ENCODE measurements around the gene ETFRF1. TPM values are rescaled to one million over a fixed set of nuclear protein-coding genes. Genes with fewer than 3 reads are reported as not detected.

ETFRF1 gene
- total RNA-seq, 1 experiment from 2014 or later: 5.9 TPM

DNA sequence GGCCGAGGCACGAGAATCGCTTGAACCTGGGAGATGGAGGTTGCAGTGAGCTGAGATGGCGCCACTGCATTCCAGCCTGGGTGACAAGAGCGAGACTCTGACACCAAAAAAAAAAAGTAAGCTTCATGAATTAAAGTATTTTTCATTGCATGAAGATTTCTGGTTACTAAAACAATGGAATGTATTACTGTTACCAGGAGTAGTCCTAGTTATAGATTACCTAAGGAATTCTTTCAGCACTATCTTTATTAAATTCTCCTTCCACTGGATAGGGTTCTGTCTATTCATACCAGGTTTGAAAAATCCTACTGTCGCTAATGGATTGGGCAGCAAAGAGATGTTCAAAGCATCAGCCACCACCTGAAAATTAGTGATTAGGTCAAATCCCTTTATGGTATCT is 12.4 kb downstream of the ETFRF1 start (continued):
- no peak for TF ChIP-seq NFATC4 (CRISPR knock-in tag; IDR thresholded peaks at IDR 0.05)
- no peak for TF ChIP-seq ZNF317 (CRISPR knock-in tag; IDR thresholded peaks at IDR 0.05; ENCODE audit: borderline replicate concordance, low read depth)
- no peak for TF ChIP-seq IRF2 (CRISPR knock-in tag; IDR thresholded peaks at IDR 0.05; ENCODE audit: borderline replicate concordance, low read depth)
- TF ChIP-seq, protein P1, sequence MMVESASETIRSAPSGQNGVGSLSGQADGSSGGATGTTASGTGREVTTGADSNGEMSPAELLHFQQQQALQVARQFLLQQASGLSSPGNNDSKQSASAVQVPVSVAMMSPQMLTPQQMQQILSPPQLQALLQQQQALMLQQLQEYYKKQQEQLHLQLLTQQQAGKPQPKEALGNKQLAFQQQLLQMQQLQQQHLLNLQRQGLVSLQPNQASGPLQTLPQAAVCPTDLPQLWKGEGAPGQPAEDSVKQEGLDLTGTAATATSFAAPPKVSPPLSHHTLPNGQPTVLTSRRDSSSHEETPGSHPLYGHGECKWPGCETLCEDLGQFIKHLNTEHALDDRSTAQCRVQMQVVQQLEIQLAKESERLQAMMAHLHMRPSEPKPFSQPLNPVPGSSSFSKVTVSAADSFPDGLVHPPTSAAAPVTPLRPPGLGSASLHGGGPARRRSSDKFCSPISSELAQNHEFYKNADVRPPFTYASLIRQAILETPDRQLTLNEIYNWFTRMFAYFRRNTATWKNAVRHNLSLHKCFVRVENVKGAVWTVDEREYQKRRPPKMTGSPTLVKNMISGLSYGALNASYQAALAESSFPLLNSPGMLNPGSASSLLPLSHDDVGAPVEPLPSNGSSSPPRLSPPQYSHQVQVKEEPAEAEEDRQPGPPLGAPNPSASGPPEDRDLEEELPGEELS (CRISPR knock-in tag; IDR thresholded peaks at IDR 0.05): no peak
- TF ChIP-seq, protein P2, sequence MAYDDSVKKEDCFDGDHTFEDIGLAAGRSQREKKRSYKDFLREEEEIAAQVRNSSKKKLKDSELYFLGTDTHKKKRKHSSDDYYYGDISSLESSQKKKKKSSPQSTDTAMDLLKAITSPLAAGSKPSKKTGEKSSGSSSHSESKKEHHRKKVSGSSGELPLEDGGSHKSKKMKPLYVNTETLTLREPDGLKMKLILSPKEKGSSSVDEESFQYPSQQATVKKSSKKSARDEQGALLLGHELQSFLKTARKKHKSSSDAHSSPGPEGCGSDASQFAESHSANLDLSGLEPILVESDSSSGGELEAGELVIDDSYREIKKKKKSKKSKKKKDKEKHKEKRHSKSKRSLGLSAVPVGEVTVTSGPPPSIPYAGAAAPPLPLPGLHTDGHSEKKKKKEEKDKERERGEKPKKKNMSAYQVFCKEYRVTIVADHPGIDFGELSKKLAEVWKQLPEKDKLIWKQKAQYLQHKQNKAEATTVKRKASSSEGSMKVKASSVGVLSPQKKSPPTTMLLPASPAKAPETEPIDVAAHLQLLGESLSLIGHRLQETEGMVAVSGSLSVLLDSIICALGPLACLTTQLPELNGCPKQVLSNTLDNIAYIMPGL (CRISPR knock-in tag; IDR thresholded peaks at IDR 0.05): no peak
- TF ChIP-seq CREM (CRISPR knock-in tag; IDR thresholded peaks at IDR 0.05): no peak

DNA sequence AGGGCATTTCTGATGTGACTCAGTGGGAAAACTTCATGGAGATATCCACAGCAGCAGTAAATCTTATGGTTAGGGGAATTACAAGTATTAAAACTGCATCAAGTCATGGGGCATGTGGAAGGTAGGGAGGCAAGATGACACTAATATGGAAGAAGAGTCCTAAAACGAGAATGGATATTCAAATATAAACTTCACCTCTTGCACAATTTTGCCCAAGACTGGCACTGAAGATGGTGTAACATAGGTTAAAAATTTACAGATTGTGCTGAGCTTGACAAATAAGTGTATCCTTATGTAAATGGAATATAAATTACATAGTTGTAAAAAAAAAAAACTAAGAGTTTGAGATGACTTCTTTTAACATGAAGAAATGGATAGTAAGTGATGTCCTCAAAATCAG is 12.8 kb downstream of the ETFRF1 start:
- H3K36me3 Mint-ChIP-seq: peaks cover 17% of the 10 kb centered on the region
- H3K4me1 Mint-ChIP-seq: no peaks in the 10 kb centered on the region
- no peaks in the 10 kb centered on the region for H3K9me3 Mint-ChIP-seq
- TF ChIP-seq, protein P3, sequence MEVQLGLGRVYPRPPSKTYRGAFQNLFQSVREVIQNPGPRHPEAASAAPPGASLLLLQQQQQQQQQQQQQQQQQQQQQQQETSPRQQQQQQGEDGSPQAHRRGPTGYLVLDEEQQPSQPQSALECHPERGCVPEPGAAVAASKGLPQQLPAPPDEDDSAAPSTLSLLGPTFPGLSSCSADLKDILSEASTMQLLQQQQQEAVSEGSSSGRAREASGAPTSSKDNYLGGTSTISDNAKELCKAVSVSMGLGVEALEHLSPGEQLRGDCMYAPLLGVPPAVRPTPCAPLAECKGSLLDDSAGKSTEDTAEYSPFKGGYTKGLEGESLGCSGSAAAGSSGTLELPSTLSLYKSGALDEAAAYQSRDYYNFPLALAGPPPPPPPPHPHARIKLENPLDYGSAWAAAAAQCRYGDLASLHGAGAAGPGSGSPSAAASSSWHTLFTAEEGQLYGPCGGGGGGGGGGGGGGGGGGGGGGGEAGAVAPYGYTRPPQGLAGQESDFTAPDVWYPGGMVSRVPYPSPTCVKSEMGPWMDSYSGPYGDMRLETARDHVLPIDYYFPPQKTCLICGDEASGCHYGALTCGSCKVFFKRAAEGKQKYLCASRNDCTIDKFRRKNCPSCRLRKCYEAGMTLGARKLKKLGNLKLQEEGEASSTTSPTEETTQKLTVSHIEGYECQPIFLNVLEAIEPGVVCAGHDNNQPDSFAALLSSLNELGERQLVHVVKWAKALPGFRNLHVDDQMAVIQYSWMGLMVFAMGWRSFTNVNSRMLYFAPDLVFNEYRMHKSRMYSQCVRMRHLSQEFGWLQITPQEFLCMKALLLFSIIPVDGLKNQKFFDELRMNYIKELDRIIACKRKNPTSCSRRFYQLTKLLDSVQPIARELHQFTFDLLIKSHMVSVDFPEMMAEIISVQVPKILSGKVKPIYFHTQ (CRISPR knock-in tag; IDR thresholded peaks at IDR 0.05): no peak
- TF ChIP-seq, protein P4, sequence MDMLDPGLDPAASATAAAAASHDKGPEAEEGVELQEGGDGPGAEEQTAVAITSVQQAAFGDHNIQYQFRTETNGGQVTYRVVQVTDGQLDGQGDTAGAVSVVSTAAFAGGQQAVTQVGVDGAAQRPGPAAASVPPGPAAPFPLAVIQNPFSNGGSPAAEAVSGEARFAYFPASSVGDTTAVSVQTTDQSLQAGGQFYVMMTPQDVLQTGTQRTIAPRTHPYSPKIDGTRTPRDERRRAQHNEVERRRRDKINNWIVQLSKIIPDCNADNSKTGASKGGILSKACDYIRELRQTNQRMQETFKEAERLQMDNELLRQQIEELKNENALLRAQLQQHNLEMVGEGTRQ (CRISPR knock-in tag; IDR thresholded peaks at IDR 0.05): no peak
- TF ChIP-seq TEAD4 (CRISPR knock-in tag; IDR thresholded peaks at IDR 0.05) (no peak), ZNF317 (CRISPR knock-in tag; IDR thresholded peaks at IDR 0.05; ENCODE audit: borderline replicate concordance, low read depth) (no peak), FOXK1 (CRISPR knock-in tag; IDR thresholded peaks at IDR 0.05) (no peak), IRF2 (CRISPR knock-in tag; IDR thresholded peaks at IDR 0.05; ENCODE audit: borderline replicate concordance, low read depth) (no peak), ZBTB21 (CRISPR knock-in tag; IDR thresholded peaks at IDR 0.05; ENCODE audit: borderline replicate concordance) (no peak), PRDM15 (CRISPR knock-in tag; IDR thresholded peaks at IDR 0.05) (no peak), HMGA2 (CRISPR knock-in tag; IDR thresholded peaks at IDR 0.05) (no peak), E2F4 (CRISPR knock-in tag; IDR thresholded peaks at IDR 0.05; ENCODE audit: borderline replicate concordance, low read depth) (no peak)
- TF ChIP-seq, protein P5, sequence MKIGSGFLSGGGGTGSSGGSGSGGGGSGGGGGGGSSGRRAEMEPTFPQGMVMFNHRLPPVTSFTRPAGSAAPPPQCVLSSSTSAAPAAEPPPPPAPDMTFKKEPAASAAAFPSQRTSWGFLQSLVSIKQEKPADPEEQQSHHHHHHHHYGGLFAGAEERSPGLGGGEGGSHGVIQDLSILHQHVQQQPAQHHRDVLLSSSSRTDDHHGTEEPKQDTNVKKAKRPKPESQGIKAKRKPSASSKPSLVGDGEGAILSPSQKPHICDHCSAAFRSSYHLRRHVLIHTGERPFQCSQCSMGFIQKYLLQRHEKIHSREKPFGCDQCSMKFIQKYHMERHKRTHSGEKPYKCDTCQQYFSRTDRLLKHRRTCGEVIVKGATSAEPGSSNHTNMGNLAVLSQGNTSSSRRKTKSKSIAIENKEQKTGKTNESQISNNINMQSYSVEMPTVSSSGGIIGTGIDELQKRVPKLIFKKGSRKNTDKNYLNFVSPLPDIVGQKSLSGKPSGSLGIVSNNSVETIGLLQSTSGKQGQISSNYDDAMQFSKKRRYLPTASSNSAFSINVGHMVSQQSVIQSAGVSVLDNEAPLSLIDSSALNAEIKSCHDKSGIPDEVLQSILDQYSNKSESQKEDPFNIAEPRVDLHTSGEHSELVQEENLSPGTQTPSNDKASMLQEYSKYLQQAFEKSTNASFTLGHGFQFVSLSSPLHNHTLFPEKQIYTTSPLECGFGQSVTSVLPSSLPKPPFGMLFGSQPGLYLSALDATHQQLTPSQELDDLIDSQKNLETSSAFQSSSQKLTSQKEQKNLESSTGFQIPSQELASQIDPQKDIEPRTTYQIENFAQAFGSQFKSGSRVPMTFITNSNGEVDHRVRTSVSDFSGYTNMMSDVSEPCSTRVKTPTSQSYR (CRISPR knock-in tag; IDR thresholded peaks at IDR 0.05): no peak
- TF ChIP-seq, protein P6, sequence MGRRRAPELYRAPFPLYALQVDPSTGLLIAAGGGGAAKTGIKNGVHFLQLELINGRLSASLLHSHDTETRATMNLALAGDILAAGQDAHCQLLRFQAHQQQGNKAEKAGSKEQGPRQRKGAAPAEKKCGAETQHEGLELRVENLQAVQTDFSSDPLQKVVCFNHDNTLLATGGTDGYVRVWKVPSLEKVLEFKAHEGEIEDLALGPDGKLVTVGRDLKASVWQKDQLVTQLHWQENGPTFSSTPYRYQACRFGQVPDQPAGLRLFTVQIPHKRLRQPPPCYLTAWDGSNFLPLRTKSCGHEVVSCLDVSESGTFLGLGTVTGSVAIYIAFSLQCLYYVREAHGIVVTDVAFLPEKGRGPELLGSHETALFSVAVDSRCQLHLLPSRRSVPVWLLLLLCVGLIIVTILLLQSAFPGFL (CRISPR knock-in tag; IDR thresholded peaks at IDR 0.05; ENCODE audit: borderline replicate concordance): no peak
- TF ChIP-seq, protein P2 (CRISPR knock-in tag; IDR thresholded peaks at IDR 0.05): no peak
- ATAC-seq (no peak), DNase-seq (ENCODE audit: low spot score) (no peak)
- POLR2A ChIA-PET: interaction anchor here (1.4 kb wide), 1 partner anchor 13 kb away, joined by 5 read pairs; the partner anchor contains the start of genes DNAI7 and ETFRF1
- H3K27me3 Mint-ChIP-seq (ENCODE audit: low read depth): no peaks in the 10 kb centered on the region
- H3K4me3 Mint-ChIP-seq: no peak overlapping the region
- no peak overlapping the region for H3K27ac Mint-ChIP-seq
- CTCF ChIA-PET: interaction anchor here (1.9 kb wide), 1 partner anchor 180 kb away, joined by 5 read pairs; no protein-coding TSS in a partner anchor
